Amniotic epithelial cell (primary cell): Measurements from ENCODE around the gene LRCH4.

Experiments used
- DNase-seq: peaks from one replicate; pipeline ENCODE4 v3.0.0-alpha.2; 2010; ENCODE audit warnings: low read depth

Gene LRCH4

GRCh38 chr7:100582041-100582579 lies 3.8 kb downstream of the LRCH4 start:
- no peak for DNase-seq

- DNase-seq = no peak
Measured at GRCh38 chr7:100580466-100581283, 5.3 kb downstream of the LRCH4 start.

GRCh38 chr7:100578246-100579183 lies 7.4 kb downstream of the LRCH4 start:
- no peak for DNase-seq

GRCh38 chr7:100577507-100577906 lies 8.4 kb downstream of the LRCH4 start:
- DNase-seq = no peak

GRCh38 chr7:100577103-100577502 lies 8.8 kb downstream of the LRCH4 start:
- DNase-seq = no peak

- DNase-seq = no peak
Measured at GRCh38 chr7:100576384-100576993, 9.4 kb downstream of the LRCH4 start.

GRCh38 chr7:100575746-100576383 lies 10.1 kb downstream of the LRCH4 start:
- no peak for DNase-seq

GRCh38 chr7:100575206-100575631 lies 10.7 kb downstream of the LRCH4 start:
- DNase-seq = no peak

- no peak for DNase-seq
Measured at GRCh38 chr7:100574362-100575205, 11.3 kb downstream of the LRCH4 start.

GRCh38 chr7:100573691-100574361 lies 12.1 kb downstream of the LRCH4 start, which contains the start of gene SAP25:
SAP25 (minus strand) TSS chr7:100573900; CDS start chr7:100573742, 158 bp downstream.
- DNase-seq = no peak

- no peak for DNase-seq
Measured at GRCh38 chr7:100572949-100573675, 12.8 kb downstream of the LRCH4 start.

- no peak for DNase-seq
Measured at GRCh38 chr7:100572281-100572948, 13.5 kb downstream of the LRCH4 start.

GRCh38 chr7:100571829-100572116 lies 14.2 kb downstream of the LRCH4 start:
- no peak for DNase-seq

- peak; percentile 57 for DNase-seq
Measured at GRCh38 chr7:100570954-100571828, 14.7 kb downstream of the LRCH4 start.

GRCh38 chr7:100568896-100569844 lies 16.8 kb downstream of the LRCH4 start:
- no peak for DNase-seq

- DNase-seq = no peak
Measured at GRCh38 chr7:100568176-100568895, 17.6 kb downstream of the LRCH4 start.
